Stimulated activated naive CD4-positive, alpha-beta T cell treated with Interleukin-2 at 50 U/mL for 16 hours (primary cell): ENCODE results near the gene B4GALNT1.
"Not testable (repeated sequence)": the region's sequence is repeated elsewhere in the genome, so short reads cannot be mapped to it uniquely, and the experiment has no call there.

Source experiments
- DNase-seq: peaks from one replicate; lab custom pipeline; 2025; lab: John Stamatoyannopoulos, UW

The B4GALNT1 gene

GRCh38 chr12:57620936-57621496, 12.0 kb downstream of the B4GALNT1 start:
- peak; percentile 8 for DNase-seq

GRCh38 chr12:57620245-57620935, 12.6 kb downstream of the B4GALNT1 start:
- no peak for DNase-seq

- no peak for DNase-seq
Measured at GRCh38 chr12:57619434-57620244, 13.4 kb downstream of the B4GALNT1 start.

- DNase-seq, result no peak
Measured at GRCh38 chr12:57618966-57619433, 14.0 kb downstream of the B4GALNT1 start.

- not testable (repeated sequence) for DNase-seq
Measured at GRCh38 chr12:57618431-57618830, 14.6 kb downstream of the B4GALNT1 start.

- DNase-seq, result no peak
Measured at GRCh38 chr12:57617942-57618341, 15.1 kb downstream of the B4GALNT1 start.

GRCh38 chr12:57616383-57617101, 16.5 kb downstream of the B4GALNT1 start:
- no peak for DNase-seq

GRCh38 chr12:57615637-57616036, 17.4 kb downstream of the B4GALNT1 start:
- no peak for DNase-seq

- DNase-seq, result no peak
Measured at GRCh38 chr12:57614948-57615500, 18.0 kb downstream of the B4GALNT1 start.

GRCh38 chr12:57614178-57614947, 18.6 kb downstream of the B4GALNT1 start:
- DNase-seq, result no peak

GRCh38 chr12:57613427-57614109, 19.4 kb downstream of the B4GALNT1 start:
- DNase-seq, result no peak

GRCh38 chr12:57612711-57613426, 20.1 kb downstream of the B4GALNT1 start:
- DNase-seq, result no peak

- DNase-seq, result no peak
Measured at GRCh38 chr12:57611827-57612710, 20.9 kb downstream of the B4GALNT1 start.

GRCh38 chr12:57611108-57611826, 21.7 kb downstream of the B4GALNT1 start, which contains the start of gene ARHGEF25:
Gene ARHGEF25 (plus strand): TSS chr12:57611435. CDS start chr12:57611895, 460 bp downstream.
- peak; percentile 42 for DNase-seq

- DNase-seq, result no peak
Measured at GRCh38 chr12:57610554-57611107, 22.4 kb downstream of the B4GALNT1 start.

GRCh38 chr12:57609781-57610553, 23.0 kb downstream of the B4GALNT1 start:
- DNase-seq, result no peak
